ENCODE results near the gene TPBGL.
A peak's percentile ranks its signal among the peaks of the same experiment; 100 is the strongest.

TPBGL gene

DNA sequence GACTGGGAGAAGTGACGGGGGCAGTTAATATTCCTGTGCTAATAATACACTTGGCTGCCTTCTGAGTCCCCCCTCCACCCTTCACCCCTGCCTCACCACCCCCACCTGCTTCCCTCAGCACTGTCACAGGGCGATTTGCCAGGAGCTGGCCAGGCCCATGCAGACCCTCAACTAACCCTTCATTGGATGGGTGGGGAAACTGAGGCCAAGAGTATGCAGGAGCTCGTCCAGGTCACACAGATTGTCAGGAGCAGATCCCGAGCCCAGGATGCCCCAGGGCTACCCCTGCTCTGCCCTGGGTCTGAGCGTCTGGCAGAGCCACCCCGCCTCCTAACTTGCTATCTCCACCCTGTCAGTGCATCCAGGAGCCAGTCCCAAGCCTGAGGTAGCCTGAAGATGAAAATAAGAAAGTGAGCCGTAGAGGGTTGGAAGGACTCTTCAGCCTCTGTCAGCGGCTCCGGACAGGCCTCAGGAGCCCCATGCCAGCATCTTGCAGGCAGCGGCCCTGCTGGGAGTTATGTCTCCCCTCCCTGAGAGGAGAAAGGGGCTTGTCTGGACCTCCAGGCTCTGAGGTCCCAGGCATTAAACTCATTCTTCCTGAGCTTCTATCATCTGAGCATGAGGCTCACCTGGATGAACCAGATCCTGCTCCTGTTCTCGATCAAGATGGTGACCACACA, 6.2 kb downstream of the TPBGL start:
- DNase-seq: no peak

GRCh38 chr11:75248924-75249256, 8.3 kb downstream of the TPBGL start:
- DNase-seq: no peak

GRCh38 chr11:75249704-75250103, 9.1 kb downstream of the TPBGL start:
- no peak for DNase-seq

- no peak for DNase-seq
These were observed 13.8 kb downstream of the TPBGL start for GRCh38 chr11:75254326-75254725.

- DNase-seq: no peak
These were observed 20.0 kb downstream of the TPBGL start for GRCh38 chr11:75260396-75261170.

GRCh38 chr11:75261902-75262361, 21.4 kb downstream of the TPBGL start:
- no peak for DNase-seq

DNA sequence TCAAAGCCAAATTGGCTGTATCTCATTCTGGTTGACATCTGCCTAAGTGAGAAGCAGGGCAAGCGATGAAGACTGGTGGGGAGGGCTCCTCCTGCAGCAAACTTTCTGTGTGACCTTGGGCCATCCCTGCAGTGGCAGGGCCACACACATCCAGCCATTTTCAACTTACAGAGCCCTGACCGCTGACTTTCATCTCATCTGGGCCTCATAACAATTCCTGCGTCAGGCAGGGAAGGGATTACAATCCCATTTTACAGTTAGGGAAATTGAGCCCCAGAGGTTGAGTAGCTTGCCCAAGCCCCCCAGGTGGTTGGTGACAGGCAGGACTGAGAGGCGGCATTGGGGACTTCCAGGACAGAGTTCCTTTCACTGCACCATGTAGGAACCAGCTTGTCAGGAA, 21.9 kb downstream of the TPBGL start:
- DNase-seq: no peak

GRCh38 chr11:75262961-75263852, 22.6 kb downstream of the TPBGL start:
- no peak for DNase-seq

DNA sequence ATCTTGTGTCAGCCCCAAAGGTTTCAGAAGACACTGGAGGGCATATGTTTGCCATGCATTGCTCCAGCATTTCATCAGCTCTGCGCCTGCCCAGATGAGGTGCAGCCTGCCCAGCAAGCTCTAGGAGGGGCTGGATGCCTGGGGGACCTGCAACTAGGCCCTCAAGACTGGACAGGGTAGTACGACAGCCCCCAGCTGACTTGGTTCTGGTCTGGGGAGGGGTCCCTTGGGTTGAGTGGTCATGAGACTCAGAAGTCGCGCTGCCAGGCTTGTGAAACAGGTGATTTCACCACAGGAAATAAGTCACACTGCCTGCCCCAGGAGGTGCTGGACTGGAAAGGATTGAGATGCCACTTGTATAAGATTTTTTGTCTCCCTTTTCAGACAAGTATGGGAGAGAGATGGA, 23.4 kb downstream of the TPBGL start:
- DNase-seq: peak; percentile 16

GRCh38 chr11:75264356-75264755, 23.8 kb downstream of the TPBGL start:
- DNase-seq: no peak

DNA sequence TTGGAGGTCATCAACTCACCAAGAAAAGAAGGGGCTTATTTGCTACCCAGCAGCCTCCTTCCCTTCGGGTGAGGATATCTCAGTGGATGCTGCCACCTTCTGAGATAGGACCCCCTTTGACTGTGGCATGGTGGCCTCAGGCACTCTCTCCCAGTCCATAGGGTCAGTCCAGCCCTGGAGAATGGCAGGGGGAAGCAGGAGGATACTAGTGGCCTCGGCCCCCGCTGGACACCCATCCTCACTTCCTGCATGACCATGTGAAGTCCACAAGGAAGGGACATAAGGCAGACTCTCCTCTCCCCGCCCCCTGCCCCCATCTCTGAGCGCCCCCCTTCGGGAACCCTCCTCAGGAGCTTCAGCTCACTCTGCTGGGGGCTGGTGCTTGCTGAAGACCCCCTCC, 24.4 kb downstream of the TPBGL start:
- DNase-seq: no peak

DNA sequence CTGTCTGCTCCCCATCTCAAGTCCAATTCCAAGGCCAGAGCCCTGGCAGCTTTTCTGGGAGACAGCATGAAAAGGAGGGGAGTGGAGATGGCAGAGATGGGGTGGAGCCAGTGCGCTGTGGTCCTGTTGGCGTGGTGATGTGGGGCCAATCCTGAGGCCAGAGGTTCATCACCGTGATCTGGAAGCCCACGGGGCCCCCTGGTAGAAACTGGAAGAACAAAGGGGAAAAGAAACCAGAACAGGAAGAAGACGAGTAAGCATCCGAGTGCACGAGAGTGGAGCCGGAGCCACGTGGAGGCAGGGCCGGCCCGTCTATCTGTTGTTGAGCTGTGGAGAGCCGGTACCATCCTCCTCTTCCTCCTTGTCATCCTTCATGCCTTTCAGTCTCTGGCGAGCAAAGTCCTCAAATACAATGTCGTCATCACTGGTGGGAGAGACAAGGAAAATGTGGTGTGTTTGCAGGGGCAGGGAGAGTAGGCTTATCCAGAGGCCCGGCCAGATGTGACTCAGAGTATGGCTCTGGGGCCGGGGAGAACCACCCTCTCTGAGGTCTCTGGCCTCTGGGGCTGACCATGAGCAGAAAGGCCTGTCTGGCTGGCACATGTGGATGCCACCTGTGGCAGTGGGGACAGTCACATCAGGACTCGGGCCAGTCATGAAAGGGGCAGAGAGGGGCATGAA, 25.4 kb downstream of the TPBGL start:
- DNase-seq: no peak

GRCh38 chr11:75267171-75267970, 26.8 kb downstream of the TPBGL start:
- DNase-seq: no peak

- DNase-seq: no peak
These were observed 28.2 kb downstream of the TPBGL start for GRCh38 chr11:75268626-75269366.

- DNase-seq: no peak
These were observed 28.7 kb downstream of the TPBGL start for GRCh38 chr11:75269367-75269660.

- DNase-seq: no peak
These were observed 29.3 kb downstream of the TPBGL start for GRCh38 chr11:75269896-75270295.

- DNase-seq: no peak
These were observed 30.4 kb downstream of the TPBGL start for GRCh38 chr11:75270896-75271418.

- no peak for DNase-seq
These were observed 31.2 kb downstream of the TPBGL start for GRCh38 chr11:75271730-75272129.

GRCh38 chr11:75272391-75272790, 31.8 kb downstream of the TPBGL start:
- DNase-seq: no peak

DNA sequence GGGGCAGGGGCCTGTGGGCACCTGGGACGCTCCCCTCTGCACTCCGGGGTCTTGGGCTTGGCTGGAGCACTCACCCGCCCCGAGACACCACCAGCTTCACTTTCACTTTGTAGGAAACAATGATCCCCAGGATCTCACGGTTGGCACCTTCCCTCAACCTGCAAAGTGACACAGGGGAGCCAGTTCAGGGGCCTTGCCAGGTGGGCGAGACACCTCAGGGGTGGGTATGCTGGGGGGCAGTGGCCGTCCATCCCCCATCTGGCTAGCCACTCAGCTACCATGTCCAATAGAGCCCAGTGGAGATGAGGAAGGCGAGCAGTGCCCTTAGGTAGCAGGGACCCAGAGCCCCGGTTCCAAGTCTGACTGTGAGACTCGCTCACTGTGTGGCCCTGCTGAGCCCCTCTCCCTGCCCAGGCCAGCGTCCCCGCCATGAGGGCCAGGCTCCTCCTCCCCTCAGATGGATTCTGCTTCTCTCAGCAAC, 32.3 kb downstream of the TPBGL start:
- no peak for DNase-seq

Measured in fibroblast of upper back skin (primary cell).